22Rv1 (cell line): ENCODE measurements around the gene LBHD1.

ENCODE experiments used
- CTCF ChIP-seq: fragments of 450-650 bp; IDR thresholded peaks from 2 replicates; pipeline ENCODE4 v1.5.1; 2017; ENCODE audit warnings: mild to moderate bottlenecking
- ZFX ChIP-seq: fragments of 450-650 bp; IDR thresholded peaks from 2 replicates; pipeline ENCODE4 v1.6.1; 2017; ENCODE audit warnings: antibody characterized with exemption, borderline replicate concordance

- TF ChIP-seq CTCF (no peak), ZFX (no peak)
Observed at GRCh38 chr11:62644220-62644619, 27.8 kb downstream of the LBHD1 start.
